HG03135 (cell line): ENCODE measurements around the gene EIF4G1.
"Not testable (repeated sequence)": the region's sequence is repeated elsewhere in the genome, so short reads cannot be mapped to it uniquely, and the experiment has no call there.

Source experiments
- ATAC-seq: cut with Tn5 transposase; IDR thresholded peaks from one replicate; pipeline ENCODE4 v1.9.1; 2021; ENCODE audit warnings: mild to moderate bottlenecking, moderate library complexity; ENCODE audit not compliant: unreplicated experiment

The EIF4G1 gene

DNA sequence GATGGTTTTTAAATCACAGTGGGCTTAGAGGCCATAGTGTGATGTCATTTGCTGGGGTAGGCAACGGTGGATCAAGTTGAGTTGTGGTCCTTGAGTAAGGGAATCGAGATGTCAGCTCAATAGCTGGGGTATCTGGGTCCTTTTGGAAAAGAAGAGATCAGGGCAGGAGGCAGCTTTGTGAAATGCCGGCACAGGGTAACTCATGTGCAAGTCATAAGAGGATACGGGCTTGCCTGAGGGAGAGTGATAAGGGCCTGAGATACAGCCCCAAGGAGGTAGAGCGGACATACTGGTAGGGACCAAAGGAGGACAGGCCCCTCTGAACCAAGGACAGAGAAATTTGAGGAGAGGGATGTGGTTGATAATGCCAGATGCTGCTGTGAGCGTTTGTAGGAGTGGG lies 18.8 kb downstream of the EIF4G1 start:
- ATAC-seq: no peak

- ATAC-seq: no peak
These were observed 19.3 kb downstream of the EIF4G1 start for GRCh38 chr3:184333700-184334099.

GRCh38 chr3:184334470-184335158 lies 20.2 kb downstream of the EIF4G1 start:
- ATAC-seq: no peak

DNA sequence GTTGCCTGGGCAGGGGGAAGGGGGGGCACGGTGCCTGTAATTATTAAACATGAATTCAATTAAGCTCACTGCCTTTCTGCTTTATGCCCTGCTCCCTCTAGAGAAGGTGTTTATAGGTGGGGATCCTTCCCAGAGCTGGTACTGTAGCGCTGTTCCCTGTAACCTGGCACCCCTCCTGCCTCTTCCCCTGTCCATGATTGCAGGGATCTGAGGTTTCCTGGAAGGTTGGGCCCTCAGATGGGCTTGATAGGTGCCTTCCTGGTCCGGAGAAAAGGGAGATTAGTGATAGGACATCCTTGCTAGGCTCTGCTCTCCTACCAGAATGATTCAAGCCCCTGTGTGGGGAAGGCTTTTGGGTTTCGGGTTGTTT lies 20.9 kb downstream of the EIF4G1 start:
- no peak for ATAC-seq

GRCh38 chr3:184335661-184336546 lies 21.5 kb downstream of the EIF4G1 start:
- ATAC-seq: peak; percentile 71

DNA sequence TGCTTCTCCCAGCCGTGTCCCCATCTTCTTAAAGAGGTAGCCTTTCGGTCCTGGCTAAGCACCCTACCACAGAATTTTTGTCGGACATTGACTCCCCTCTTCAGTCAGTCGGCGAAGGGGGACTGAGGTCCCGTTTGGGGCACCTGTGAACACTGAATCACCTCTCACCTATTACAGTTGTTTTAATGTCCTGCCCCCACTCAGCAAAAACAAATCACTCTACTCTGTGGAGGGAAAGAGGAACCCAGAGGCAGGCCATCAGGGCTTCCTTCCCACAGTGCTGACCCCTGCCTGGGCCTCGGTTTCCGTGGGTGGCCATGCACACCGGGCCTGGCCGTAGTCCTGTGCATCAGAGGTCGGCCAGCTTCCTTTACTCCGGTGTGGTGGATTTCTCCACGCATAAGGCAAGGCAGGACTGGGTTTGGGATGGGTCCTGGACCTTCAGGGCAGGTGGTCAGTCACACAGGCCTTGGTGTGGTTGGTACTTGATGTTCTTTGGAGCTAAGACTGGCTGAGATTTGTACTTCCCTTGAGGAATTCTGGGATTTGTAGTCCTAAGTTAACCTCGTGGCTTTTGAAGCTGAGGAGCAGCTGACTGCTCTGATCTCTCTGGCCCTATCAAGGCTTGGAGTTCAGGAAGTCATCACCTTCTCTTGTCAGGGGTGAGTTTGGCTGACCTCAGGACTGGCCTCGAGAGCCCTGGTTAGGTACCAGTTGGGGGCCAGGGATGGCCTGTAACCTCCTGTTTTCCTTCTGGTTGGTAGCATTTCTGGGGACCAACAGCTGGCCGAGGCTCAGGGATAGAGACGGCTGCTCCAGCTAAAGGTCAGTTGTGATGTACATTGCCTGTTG lies 22.4 kb downstream of the EIF4G1 start:
- no peak for ATAC-seq

GRCh38 chr3:184337399-184337714 lies 23.0 kb downstream of the EIF4G1 start, which contains the start of gene FAM131A:
FAM131A (plus strand) TSS chr3:184337600; CDS start chr3:184337631, 31 bp downstream.
- ATAC-seq: no peak

GRCh38 chr3:184337981-184338380 lies 23.6 kb downstream of the EIF4G1 start:
- no peak for ATAC-seq

- ATAC-seq: no peak
These were observed 24.1 kb downstream of the EIF4G1 start for GRCh38 chr3:184338511-184338945.

DNA sequence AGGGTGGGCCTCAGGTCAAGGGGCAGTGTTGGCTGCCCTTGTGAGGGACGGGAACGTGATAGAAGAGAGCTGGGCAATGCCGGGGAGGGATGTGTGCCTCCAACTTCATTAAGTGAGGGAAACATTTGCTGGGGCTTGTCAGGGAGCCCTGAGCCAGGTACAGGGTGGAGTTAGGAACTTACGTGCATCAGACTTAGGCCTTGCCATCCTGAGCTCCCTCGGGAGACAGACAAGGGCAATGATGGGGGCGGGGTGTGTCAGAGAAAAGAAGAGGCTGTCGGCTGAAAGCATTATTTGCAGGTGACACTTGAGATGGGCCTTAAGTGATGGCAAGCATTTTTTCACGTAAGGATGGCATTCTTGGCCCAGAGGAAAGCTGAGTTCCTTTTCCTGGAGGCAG lies 24.6 kb downstream of the EIF4G1 start:
- no peak for ATAC-seq

DNA sequence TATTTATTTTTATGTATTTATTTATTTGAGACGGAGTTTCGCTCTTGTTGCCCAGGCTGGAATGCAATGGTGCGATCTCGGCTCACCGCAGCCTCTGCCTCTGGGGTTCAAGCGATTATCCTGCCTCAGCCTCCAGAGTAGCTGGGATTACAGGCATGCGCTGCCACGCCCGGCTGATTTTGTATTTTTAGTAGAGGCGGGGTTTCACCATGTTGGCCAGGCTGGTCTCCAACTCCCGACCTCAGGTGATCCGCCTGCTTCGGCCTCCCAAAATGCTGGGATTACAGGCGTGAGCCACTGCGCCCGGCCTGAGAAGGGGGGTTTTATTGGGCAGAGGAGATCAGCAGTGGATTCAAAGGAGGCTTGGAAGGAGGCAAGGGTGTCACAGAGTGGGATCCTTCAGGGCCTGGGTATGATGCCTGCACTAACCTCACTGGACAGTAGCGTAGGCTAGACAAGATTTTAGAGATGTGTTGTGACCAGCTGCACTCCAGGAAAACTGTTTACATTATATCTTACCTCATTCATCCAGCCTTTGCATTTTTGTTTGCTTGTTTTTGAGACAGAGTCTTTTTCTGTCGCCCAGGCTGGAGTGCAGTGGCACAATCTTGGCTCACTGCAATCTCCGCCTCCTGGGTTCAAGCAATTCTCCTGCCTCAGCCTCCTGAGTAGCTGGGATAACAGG lies 25.2 kb downstream of the EIF4G1 start:
- not testable (repeated sequence) for ATAC-seq

DNA sequence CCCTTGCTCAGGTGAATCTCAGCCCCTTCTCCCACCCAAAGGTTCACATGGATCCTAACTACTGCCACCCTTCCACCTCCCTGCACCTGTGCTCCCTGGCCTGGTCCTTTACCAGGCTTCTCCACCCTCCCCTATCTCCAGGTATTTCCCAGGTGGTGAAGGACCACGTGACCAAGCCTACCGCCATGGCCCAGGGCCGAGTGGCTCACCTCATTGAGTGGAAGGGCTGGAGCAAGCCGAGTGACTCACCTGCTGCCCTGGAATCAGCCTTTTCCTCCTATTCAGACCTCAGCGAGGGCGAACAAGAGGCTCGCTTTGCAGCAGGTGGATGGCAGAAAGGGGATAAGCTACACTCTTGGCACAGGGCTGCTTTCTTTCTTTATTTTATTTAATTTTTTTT lies 27.5 kb downstream of the EIF4G1 start:
- ATAC-seq: no peak

- no peak for ATAC-seq
These were observed 28.9 kb downstream of the EIF4G1 start for GRCh38 chr3:184343200-184343876.

- ATAC-seq: no peak
These were observed 30.3 kb downstream of the EIF4G1 start for GRCh38 chr3:184344579-184345316.

- ATAC-seq: peak; percentile 68
These were observed 31.1 kb downstream of the EIF4G1 start for GRCh38 chr3:184345317-184346144.

- no peak for ATAC-seq
These were observed 32.2 kb downstream of the EIF4G1 start for GRCh38 chr3:184346480-184347190.

DNA sequence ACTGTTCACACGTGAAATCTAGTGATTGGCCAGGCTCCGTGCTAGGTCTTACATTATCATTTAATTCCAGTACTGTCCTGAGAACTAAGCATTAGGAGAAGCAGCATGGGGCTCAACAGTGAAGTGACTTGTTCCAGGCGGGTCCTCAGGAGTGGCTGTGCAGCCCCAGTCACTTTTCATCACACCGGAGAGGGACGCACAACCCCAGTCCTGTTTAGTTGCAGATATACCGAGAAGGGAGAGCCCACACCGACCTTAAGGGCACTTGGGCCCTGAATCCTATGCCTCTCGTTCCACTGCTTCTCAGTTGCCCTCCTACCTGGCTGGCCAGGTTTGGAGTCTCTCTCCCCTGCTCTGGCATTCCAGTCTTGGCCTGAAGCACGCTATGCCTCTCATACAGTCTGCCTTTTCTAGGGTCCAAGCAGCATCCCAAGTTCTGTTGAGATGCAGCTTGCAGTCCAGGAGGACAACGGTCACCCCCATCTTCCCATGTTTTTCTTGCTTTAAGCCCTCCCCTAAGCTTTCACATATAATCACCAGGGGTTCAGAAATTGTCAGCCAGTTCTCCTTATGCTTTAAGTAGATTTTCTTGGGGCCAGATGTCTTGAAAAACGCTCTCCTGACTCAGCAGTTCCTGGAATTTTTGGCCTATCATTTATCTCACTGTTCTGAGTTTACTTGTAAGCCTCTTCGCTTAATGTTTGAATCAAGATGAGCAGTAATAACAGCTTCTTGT lies 33.1 kb downstream of the EIF4G1 start:
- ATAC-seq: no peak
